K562 (cell line): ENCODE measurements around the gene OR2AT4. TPM values are rescaled to one million over a fixed set of nuclear protein-coding genes. Genes with fewer than 3 reads are reported as not detected.
A peak's percentile ranks its signal among the peaks of the same experiment; 100 is the strongest.

Experiments
- ATAC-seq: fragments of 200-7000 bp; cut with Tn5 transposase; 3 replicates; pipeline ENCODE4 v1.9.1; 2020; ENCODE audit warnings: moderate library complexity
- BruUV-seq: library from RNA; stranded (reverse); fragments of 400-500 nt; replicated peaks from 2 replicates; lab custom pipeline; 2021; lab: Mats Ljungman, UMichigan
- CTCF ChIA-PET: fragments of 300-600 bp; formaldehyde crosslinking; extraction: SDS; loops from one replicate; lab custom pipeline; 2021; ENCODE audit warnings: low intra/inter-chr PET ratio; lab: Yijun Ruan, JAX
- POLR2A ChIA-PET: fragments of 300-600, 350-650 bp; sonication (Branson Sonifier 250); formaldehyde crosslinking; extraction: SDS; loops from one replicate; lab custom pipeline; 2021; ENCODE audit warnings: antibody characterized with exemption, inconsistent platforms; lab: Yijun Ruan, JAX
- DNase-seq, 4 experiments: peaks; one replicate each; pipeline versions ENCODE4 v3.0.0 to v3.0.0-alpha.2; 2011 to 2018; ENCODE audit warnings: low spot score in 3 of 4, mixed read lengths in 3 of 4; ENCODE audit errors: extremely low read depth in 1 of 4
- FAIRE-seq: peaks from 2 replicates; lab custom pipeline; 2011; peaks lifted over from hg19 to GRCh38; lab: Jason Lieb, UNC
- H2AFZ ChIP-seq: 2 replicates; pipeline ENCODE4 v1.6.0; 2011; ENCODE audit warnings: low read depth, low read length, control low read depth, inconsistent platforms
- H3K27ac ChIP-seq: fragments of 200-600 bp; 3 replicates; pipeline ENCODE4 v1.8.0; 2011; ENCODE audit warnings: low read depth, mild to moderate bottlenecking, control low read depth, inconsistent platforms, low read length, moderate library complexity, mixed read lengths; ENCODE audit errors: extremely low read depth
- H3K27me3 ChIP-seq, 2 experiments: fragments of 300-600 bp in 1 of 2; 2 replicates in 1 of 2; 3 replicates in 1 of 2; pipeline versions ENCODE4 v1.6.0 to v1.8.0; 2011; ENCODE audit warnings: inconsistent platforms in 2 of 2, low read length in 2 of 2, mild to moderate bottlenecking in 1 of 2, mixed read lengths in 1 of 2, moderate library complexity in 1 of 2; ENCODE audit not compliant: control insufficient read depth in 2 of 2, insufficient read depth in 2 of 2
- H3K36me3 ChIP-seq: fragments of 300-600 bp; 3 replicates; pipeline ENCODE4 v1.8.0; 2011; ENCODE audit warnings: mild to moderate bottlenecking, low read length, inconsistent platforms; ENCODE audit not compliant: control insufficient read depth, insufficient read depth
- H3K4me1 ChIP-seq, 2 experiments: fragments of 200-600 bp in 1 of 2; replicated peaks in 1 of 2; 2 replicates in 1 of 2; 3 replicates in 1 of 2; pipeline versions ENCODE4 v1.5.1 to v1.8.0; 2011; ENCODE audit warnings: inconsistent platforms in 2 of 2, low read length in 2 of 2, mild to moderate bottlenecking in 1 of 2, mixed read lengths in 1 of 2, moderate library complexity in 1 of 2; ENCODE audit not compliant: control insufficient read depth in 2 of 2, insufficient read depth in 2 of 2
- H3K4me2 ChIP-seq: 2 replicates; pipeline ENCODE4 v1.6.1; 2011; ENCODE audit warnings: low read length, control low read depth, inconsistent platforms, mixed read lengths; ENCODE audit not compliant: insufficient read depth
- H3K4me3 ChIP-seq: fragments of 200-600 bp; sonication (generic), shearing (Covaris generic); 2 replicates; pipeline ENCODE4 v1.5.1; 2016; ENCODE audit warnings: control low read depth, inconsistent platforms
- H3K79me2 ChIP-seq: fragments of 200-600 bp; 3 replicates; pipeline ENCODE4 v1.8.0; 2011; ENCODE audit warnings: low read length, inconsistent platforms; ENCODE audit not compliant: control insufficient read depth, insufficient read depth
- H3K9ac ChIP-seq, 2 experiments: 2 replicates each; pipeline versions ENCODE4 v1.6.0 to v1.6.1; 2011; ENCODE audit warnings: low read depth in 2 of 2, low read length in 2 of 2, control low read depth in 1 of 2, inconsistent platforms in 1 of 2, mild to moderate bottlenecking in 1 of 2, mixed read lengths in 1 of 2; ENCODE audit not compliant: insufficient read depth in 1 of 2
- H3K9me1 ChIP-seq: one replicate; pipeline ENCODE4 v1.6.0; 2011; ENCODE audit warnings: inconsistent platforms, mild to moderate bottlenecking, low read length, moderate library complexity; ENCODE audit not compliant: control insufficient read depth, insufficient read depth
- H3K9me3 ChIP-seq: replicated peaks from 2 replicates; pipeline ENCODE4 v1.5.1; 2011; ENCODE audit warnings: low read depth, low read length, inconsistent platforms; ENCODE audit not compliant: control insufficient read depth, insufficient read depth
- H4K20me1 ChIP-seq: replicated peaks from 2 replicates; pipeline ENCODE4 v1.6.1; 2011; ENCODE audit warnings: low read length, inconsistent platforms, mixed read lengths; ENCODE audit not compliant: control insufficient read depth, insufficient read depth
- ATF3 ChIP-seq, 2 experiments: fragments of 450-650 bp in 1 of 2; sonication (generic) in 1 of 2; formaldehyde crosslinking in 1 of 2; IDR thresholded peaks in 1 of 2; conservative IDR thresholded peaks in 1 of 2; 2 replicates each; pipeline versions ENCODE4 v1.6.1 to v1.8.1; 2016 to 2023; ENCODE audit warnings: mild to moderate bottlenecking in 2 of 2, moderate library complexity in 2 of 2, inconsistent platforms in 1 of 2, missing genetic modification reagents in 1 of 2
- KHSRP ChIP-seq: fragments of 450-650 bp; IDR thresholded peaks from 2 replicates; pipeline ENCODE4 v1.6.1; 2017
- SMARCA4 ChIP-seq: fragments of 450-650 bp; IDR thresholded peaks from 2 replicates; pipeline ENCODE4 v1.6.1; 2016
- TRIM28 ChIP-seq: fragments of 450-650 bp; IDR thresholded peaks from 2 replicates; pipeline ENCODE4 v1.6.1; 2017
- WGBS: fragments of 100-300 bp; shearing (Covaris generic); methylation state at CpG from one replicate; pipeline ENCODE4 v1.1.6; 2016; ENCODE audit warnings: low coverage, mixed read lengths; ENCODE audit not compliant: insufficient coverage; ENCODE audit errors: missing lambda C conversion rate; 5-methylcytosine and 5-hydroxymethylcytosine counted together
- in situ Hi-C: fragments of 300-500 bp; cut with MboI; formaldehyde crosslinking; loops from 4 replicates; pipeline ENCODE4 v1.15.0; 2018; ENCODE audit warnings: inconsistent platforms, mixed read lengths
- intact Hi-C: fragments of 100-400 bp; cut with micrococcal nuclease; formaldehyde crosslinking; loops from 2 replicates; pipeline ENCODE4 v1.14.2; 2022
- polyA plus RNA-seq, 8 experiments: library from polyadenylated mRNA; depleted of rRNA in 4 of 8; stranded (reverse) in 5 of 8; unstranded in 3 of 8; fragments of >200 nt; fragmentation: Nextera tagmentation in 2 of 8; fragmentation: Illumina TruSeq in 1 of 8; extraction: Ambion mirVana in 2 of 8; extraction: Trizol in 1 of 8; gene quantifications; 2 replicates each; pipeline versions ENCODE4 v1.2.1 to v1.2.3, GENCODE V29; 2011 to 2014; ENCODE audit warnings: inconsistent platforms in 1 of 8, missing spikeins in 1 of 8
- total RNA-seq, 7 experiments: library from RNA; depleted of rRNA in 6 of 7; stranded (reverse); fragments of >200 nt in 6 of 7; fragmentation: Illumina TruSeq in 2 of 7; extraction: Trizol in 2 of 7; gene quantifications; 2 replicates each; pipeline versions ENCODE4 v1.2.1 to v1.2.3, GENCODE V29; 2011 to 2021; ENCODE audit warnings: low replicate concordance in 1 of 7
- TF ChIP-seq, protein P1 (sequence below): fragments of 450-650 bp; IDR thresholded peaks from 2 replicates; pipeline ENCODE4 v1.7.0; 2016; ENCODE audit warnings: borderline replicate concordance
- TF ChIP-seq, protein P2 (sequence below): IDR thresholded peaks from 2 replicates; pipeline ENCODE4 v1.6.1; 2014; ENCODE audit warnings: antibody characterized with exemption

Gene OR2AT4
- total and polyA plus RNA-seq, 9 of the 15 experiments (the other 6 are each of a cell fraction or from before 2014, with no cell fraction given), result 0.86 to 3.1 (median 2.0) TPM

DNA sequence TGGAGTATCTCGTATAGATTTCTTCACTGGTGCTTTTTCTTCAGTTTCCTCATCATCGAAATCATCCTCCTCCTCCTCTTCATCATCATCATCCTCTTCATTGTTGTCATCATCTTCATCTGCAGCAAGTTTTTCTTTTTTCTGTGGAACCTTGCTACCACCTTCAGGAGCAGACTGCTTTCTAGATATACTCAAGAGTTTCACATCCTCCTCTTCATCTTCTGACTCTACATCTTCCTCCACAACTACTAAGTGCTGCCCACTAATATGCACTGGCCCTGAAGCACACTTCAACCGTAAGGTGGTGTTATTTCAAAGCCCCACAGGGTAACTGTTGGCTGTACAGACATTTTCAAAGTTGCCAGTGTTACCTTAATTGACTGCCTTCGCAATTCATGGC, 17.1 kb downstream of the OR2AT4 start:
- intact Hi-C loops, result no loop called here
- no peak for TF ChIP-seq KHSRP
- TF ChIP-seq, protein P1, sequence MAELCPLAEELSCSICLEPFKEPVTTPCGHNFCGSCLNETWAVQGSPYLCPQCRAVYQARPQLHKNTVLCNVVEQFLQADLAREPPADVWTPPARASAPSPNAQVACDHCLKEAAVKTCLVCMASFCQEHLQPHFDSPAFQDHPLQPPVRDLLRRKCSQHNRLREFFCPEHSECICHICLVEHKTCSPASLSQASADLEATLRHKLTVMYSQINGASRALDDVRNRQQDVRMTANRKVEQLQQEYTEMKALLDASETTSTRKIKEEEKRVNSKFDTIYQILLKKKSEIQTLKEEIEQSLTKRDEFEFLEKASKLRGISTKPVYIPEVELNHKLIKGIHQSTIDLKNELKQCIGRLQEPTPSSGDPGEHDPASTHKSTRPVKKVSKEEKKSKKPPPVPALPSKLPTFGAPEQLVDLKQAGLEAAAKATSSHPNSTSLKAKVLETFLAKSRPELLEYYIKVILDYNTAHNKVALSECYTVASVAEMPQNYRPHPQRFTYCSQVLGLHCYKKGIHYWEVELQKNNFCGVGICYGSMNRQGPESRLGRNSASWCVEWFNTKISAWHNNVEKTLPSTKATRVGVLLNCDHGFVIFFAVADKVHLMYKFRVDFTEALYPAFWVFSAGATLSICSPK, result no peak
- TF ChIP-seq TRIM28, result no peak
- TF ChIP-seq SMARCA4, result no peak
- TF ChIP-seq, all 486 proteins: peak for 0
- Histone ChIP-seq H3K4me2 (no peak overlapping the region), H3K9ac (no peak overlapping the region), H4K20me1 (no peaks in the 10 kb centered on the region), H3K9me3 (no peaks in the 10 kb centered on the region), H3K36me3 (peaks cover 21% of the 10 kb centered on the region; the same call in 2 of the 3 replicates), H3K27ac (no peak overlapping the region), H3K27me3 (no peaks in the 10 kb centered on the region), H3K79me2 (peaks cover 17% of the 10 kb centered on the region), H2AFZ (no peak overlapping the region), H3K4me3 (no peak overlapping the region), H3K9me1 (no peaks in the 10 kb centered on the region), H3K4me1 (peaks cover 4 to 6% of the 10 kb centered on the region in 2 experiments; a peak in 4 of 5 replicates)
- DNase-seq, result no peak
- no peak for ATAC-seq
- WGBS, result 56% methylated on average over 3 of the region's 4 CpGs
- ChIA-PET CTCF (no interaction called here), POLR2A (no interaction called here)
- no peak for FAIRE-seq
- no TSS peak for BruUV-seq
- in situ Hi-C loops, result no loop called here

- Histone ChIP-seq H3K4me1 (peaks cover 4 to 5% of the 10 kb centered on the region in 2 experiments; a peak in 4 of 5 replicates), H3K79me2 (peaks cover 12% of the 10 kb centered on the region; the same call in 2 of the 3 replicates), H3K9me1 (no peaks in the 10 kb centered on the region), H4K20me1 (no peaks in the 10 kb centered on the region), H3K9me3 (no peaks in the 10 kb centered on the region), H3K9ac (no peak overlapping the region), H3K27ac (no peak overlapping the region), H3K36me3 (peaks cover 16% of the 10 kb centered on the region; the same call in 2 of the 3 replicates), H3K4me2 (no peak overlapping the region), H3K27me3 (no peaks in the 10 kb centered on the region), H3K4me3 (no peak overlapping the region), H2AFZ (no peak overlapping the region)
- POLR2A ChIA-PET, result no interaction called here
- no TSS peak for BruUV-seq
- in situ Hi-C loops, result no loop called here
- TF ChIP-seq ATF3 (IDR thresholded peaks at IDR 0.05) (peak; percentile 28; the same call in 1 of the 2 replicates), ATF3 (CRISPR knock-in tag; conservative IDR thresholded peaks at IDR 0.05) (no peak)
- TF ChIP-seq, protein P2, sequence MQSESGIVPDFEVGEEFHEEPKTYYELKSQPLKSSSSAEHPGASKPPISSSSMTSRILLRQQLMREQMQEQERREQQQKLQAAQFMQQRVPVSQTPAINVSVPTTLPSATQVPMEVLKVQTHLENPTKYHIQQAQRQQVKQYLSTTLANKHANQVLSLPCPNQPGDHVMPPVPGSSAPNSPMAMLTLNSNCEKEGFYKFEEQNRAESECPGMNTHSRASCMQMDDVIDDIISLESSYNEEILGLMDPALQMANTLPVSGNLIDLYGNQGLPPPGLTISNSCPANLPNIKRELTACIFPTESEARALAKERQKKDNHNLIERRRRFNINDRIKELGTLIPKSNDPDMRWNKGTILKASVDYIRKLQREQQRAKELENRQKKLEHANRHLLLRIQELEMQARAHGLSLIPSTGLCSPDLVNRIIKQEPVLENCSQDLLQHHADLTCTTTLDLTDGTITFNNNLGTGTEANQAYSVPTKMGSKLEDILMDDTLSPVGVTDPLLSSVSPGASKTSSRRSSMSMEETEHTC, result no peak
- intact Hi-C loops, result no loop called here
- no peak for ATAC-seq
- DNase-seq, result no peak
- 63% methylated on average over 2 of the region's 2 CpGs for whole genome bisulfite sequencing
- CTCF ChIA-PET, result no interaction called here
- no peak for FAIRE-seq
These were observed 18.4 kb downstream of the OR2AT4 start for GRCh38 chr11:75078233-75078632.
